Activated CD4-positive, alpha-beta T cell treated with anti-CD3 and anti-CD28 coated beads for 24 hours (primary cell): ENCODE results near the gene SLC39A11.

Source experiments
- DNase-seq, 2 donors: peaks; one replicate each; pipeline ENCODE4 v3.0.0-alpha.2; 2020; ENCODE audit warnings: low read depth in 2 of 2

SLC39A11 gene

GRCh38 chr17:72977771-72978417 is 114.6 kb downstream of the SLC39A11 start:
- DNase-seq, result no peak

- DNase-seq, result no peak
These were observed 115.3 kb downstream of the SLC39A11 start for GRCh38 chr17:72976971-72977770.

GRCh38 chr17:72975509-72975908 is 117.0 kb downstream of the SLC39A11 start:
- DNase-seq, result no peak

- DNase-seq, result no peak
These were observed 117.8 kb downstream of the SLC39A11 start for GRCh38 chr17:72974605-72975232.

GRCh38 chr17:72972263-72972951 is 120.1 kb downstream of the SLC39A11 start:
- no peak for DNase-seq

GRCh38 chr17:72971226-72971880 is 121.1 kb downstream of the SLC39A11 start:
- no peak for DNase-seq

- no peak for DNase-seq
These were observed 121.7 kb downstream of the SLC39A11 start for GRCh38 chr17:72970797-72971196.

GRCh38 chr17:72970246-72970645 is 122.2 kb downstream of the SLC39A11 start:
- no peak for DNase-seq

GRCh38 chr17:72969293-72969906 is 123.1 kb downstream of the SLC39A11 start:
- DNase-seq, result no peak

GRCh38 chr17:72968798-72969197 is 123.7 kb downstream of the SLC39A11 start:
- DNase-seq, result no peak

GRCh38 chr17:72967977-72968585 is 124.4 kb downstream of the SLC39A11 start:
- DNase-seq, result no peak

- DNase-seq, result no peak
These were observed 125.1 kb downstream of the SLC39A11 start for GRCh38 chr17:72967277-72967970.

- no peak for DNase-seq
These were observed 130.4 kb downstream of the SLC39A11 start for GRCh38 chr17:72962106-72962505.

GRCh38 chr17:72955391-72956140 is 136.9 kb downstream of the SLC39A11 start:
- DNase-seq, result no peak

- no peak for DNase-seq
These were observed 137.9 kb downstream of the SLC39A11 start for GRCh38 chr17:72954579-72954978.

GRCh38 chr17:72953621-72954020 is 138.9 kb downstream of the SLC39A11 start:
- no peak for DNase-seq

- DNase-seq, result no peak
These were observed 139.7 kb downstream of the SLC39A11 start for GRCh38 chr17:72952641-72953315.

GRCh38 chr17:72952220-72952619 is 140.3 kb downstream of the SLC39A11 start:
- no peak for DNase-seq
